ENCODE data around the gene INPP4B.

The INPP4B gene

DNA sequence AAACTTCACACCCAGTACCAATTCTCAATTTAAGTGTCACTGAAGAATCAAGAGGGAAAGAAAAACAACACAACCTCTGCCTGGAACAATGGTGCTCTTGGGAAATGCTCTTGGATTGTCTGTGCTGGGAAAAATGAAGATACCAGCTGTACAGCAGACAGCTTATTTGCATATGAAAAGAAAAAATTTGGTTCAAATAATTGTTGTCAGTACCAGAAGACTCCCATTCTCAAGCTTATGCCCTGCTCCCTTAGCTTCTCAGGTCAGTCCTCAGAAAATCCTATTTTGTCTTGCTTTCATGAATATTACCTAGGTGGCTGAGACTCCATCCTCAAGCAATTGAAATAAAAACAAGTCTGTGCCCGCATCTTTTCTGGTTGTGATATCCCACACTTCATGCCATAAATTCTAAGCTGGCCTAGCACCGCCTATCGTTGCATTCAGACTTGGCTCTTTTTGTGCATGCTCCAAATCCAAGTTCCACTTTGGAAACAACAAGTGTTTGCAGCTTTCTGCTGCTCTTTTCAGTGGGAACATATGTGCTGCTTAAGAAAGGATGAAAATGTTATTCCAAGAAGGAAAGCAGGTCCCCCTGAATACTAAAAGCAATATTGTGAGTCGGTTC lies 431.6 kb downstream of the INPP4B start:
- Histone ChIP-seq H3K9ac (ENCODE audit: low read depth, low read length) (no peak overlapping the region), H3K4me3 (ENCODE audit: low read length) (no peak overlapping the region), H3K4me1 (ENCODE audit: insufficient read depth, low read length) (peaks cover 4% of the 10 kb centered on the region; the same call in 1 of the 2 replicates), H3K36me3 (ENCODE audit: insufficient read depth, low read depth, low read length) (no peaks in the 10 kb centered on the region), H3K9me3 (ENCODE audit: insufficient read depth, low read depth, low read length) (no peaks in the 10 kb centered on the region), H3K27me3 (ENCODE audit: insufficient read depth, low read length) (no peaks in the 10 kb centered on the region), H3K27ac (ENCODE audit: low read length) (no peak overlapping the region)

DNA sequence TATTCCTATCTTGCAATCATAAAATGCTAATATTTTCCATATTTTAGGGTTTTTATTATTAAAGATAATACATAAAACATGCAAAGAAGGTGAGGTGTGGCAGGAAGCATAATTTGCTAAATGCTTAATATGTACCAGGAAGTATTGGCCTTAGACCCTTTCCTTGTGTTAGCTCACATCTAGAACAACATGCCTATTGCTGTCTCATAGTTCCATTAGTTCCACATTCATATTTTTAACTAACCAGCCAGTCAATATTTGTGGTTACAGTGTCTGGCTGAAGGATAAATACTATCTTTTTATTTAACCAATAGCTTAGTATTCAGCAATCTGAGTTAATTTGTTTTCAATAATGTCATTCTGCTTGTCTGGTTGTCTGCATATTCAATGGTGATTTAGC lies 432.6 kb downstream of the INPP4B start:
- H3K4me3 ChIP-seq (ENCODE audit: low read length), result no peak overlapping the region
- H3K27me3 ChIP-seq (ENCODE audit: insufficient read depth, low read length), result no peaks in the 10 kb centered on the region
- no peak overlapping the region for H3K9ac ChIP-seq (ENCODE audit: low read depth, low read length)
- no peaks in the 10 kb centered on the region for H3K9me3 ChIP-seq (ENCODE audit: insufficient read depth, low read depth, low read length)
- peaks cover 4% of the 10 kb centered on the region; the same call in 1 of the 2 replicates for H3K4me1 ChIP-seq (ENCODE audit: insufficient read depth, low read length)
- no peaks in the 10 kb centered on the region for H3K36me3 ChIP-seq (ENCODE audit: insufficient read depth, low read depth, low read length)
- no peak overlapping the region for H3K27ac ChIP-seq (ENCODE audit: low read length)

DNA sequence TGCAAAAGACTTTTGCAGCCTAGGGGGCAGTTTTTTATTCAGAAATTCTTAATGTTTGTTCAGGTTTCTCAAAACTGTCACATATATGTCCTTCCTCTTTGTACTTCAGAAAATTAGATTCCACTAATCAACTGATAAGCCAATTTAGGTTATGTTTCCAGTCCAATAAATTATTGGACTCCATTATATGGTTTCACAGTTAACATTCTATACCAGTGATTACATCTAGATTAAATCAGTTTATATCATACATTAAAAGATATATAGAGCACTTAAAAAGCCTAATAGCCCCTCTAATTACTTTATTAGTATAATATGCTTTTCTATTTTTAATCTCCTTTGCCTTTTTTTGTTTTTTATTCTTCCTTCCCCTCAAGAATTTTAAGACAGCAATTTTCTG lies 434.1 kb downstream of the INPP4B start:
- no peaks in the 10 kb centered on the region for H3K27me3 ChIP-seq (ENCODE audit: insufficient read depth, low read length)
- no peak overlapping the region for H3K9ac ChIP-seq (ENCODE audit: low read depth, low read length)
- H3K9me3 ChIP-seq (ENCODE audit: insufficient read depth, low read depth, low read length), result no peaks in the 10 kb centered on the region
- H3K27ac ChIP-seq (ENCODE audit: low read length), result no peak overlapping the region
- peaks cover 9% of the 10 kb centered on the region; the same call in 1 of the 2 replicates for H3K4me1 ChIP-seq (ENCODE audit: insufficient read depth, low read length)
- no peaks in the 10 kb centered on the region for H3K36me3 ChIP-seq (ENCODE audit: insufficient read depth, low read depth, low read length)
- H3K4me3 ChIP-seq (ENCODE audit: low read length), result no peak overlapping the region

DNA sequence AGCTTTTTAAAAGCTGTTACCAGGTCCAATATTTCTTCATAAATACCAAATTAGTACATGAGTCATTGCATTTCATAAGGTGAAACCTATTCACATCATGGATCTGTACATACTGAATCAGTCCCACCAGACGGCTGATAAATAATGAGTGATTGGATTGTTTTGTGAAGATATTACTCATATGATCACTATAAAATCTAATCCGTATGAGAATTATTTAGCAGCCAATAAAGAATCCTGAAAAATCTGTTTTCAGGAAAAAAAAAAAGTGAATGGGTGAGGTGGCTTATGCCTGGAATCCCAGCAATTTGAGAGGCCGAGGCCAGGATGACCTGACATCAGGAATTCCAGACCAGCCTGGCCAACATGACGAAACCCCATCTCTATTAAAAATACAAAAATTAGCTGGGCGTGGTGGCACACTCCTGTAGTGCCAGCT lies 438.1 kb downstream of the INPP4B start:
- Histone ChIP-seq H3K9me3 (ENCODE audit: insufficient read depth, low read depth, low read length) (no peaks in the 10 kb centered on the region), H3K4me1 (ENCODE audit: insufficient read depth, low read length) (peaks cover 23% of the 10 kb centered on the region; the same call in 1 of the 2 replicates), H3K4me3 (ENCODE audit: low read length) (no peak overlapping the region), H3K36me3 (ENCODE audit: insufficient read depth, low read depth, low read length) (no peaks in the 10 kb centered on the region), H3K27me3 (ENCODE audit: insufficient read depth, low read length) (no peaks in the 10 kb centered on the region), H3K9ac (ENCODE audit: low read depth, low read length) (no peak overlapping the region), H3K27ac (ENCODE audit: low read length) (no peak overlapping the region)

DNA sequence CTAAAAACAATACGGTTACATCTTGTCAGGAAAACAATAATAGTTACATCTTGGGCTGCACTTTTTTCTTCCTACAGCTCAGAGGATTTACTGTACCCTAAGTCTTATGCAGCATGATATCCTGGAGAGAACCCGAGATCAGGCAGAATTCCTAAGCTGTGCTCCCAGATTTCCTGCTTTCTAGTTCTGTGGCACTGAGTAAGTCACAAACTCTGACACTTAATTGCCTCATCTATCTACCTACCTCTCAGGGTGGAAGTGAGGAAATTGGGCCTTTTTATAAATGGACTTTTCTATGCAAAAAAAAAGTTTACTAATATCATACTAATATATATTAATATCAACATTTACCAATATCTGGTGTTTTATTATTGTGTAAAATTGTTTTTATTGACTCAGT lies 438.5 kb downstream of the INPP4B start:
- Histone ChIP-seq H3K27ac (ENCODE audit: low read length) (no peak overlapping the region), H3K4me1 (ENCODE audit: insufficient read depth, low read length) (peaks cover 23% of the 10 kb centered on the region; the same call in 1 of the 2 replicates), H3K27me3 (ENCODE audit: insufficient read depth, low read length) (no peaks in the 10 kb centered on the region), H3K36me3 (ENCODE audit: insufficient read depth, low read depth, low read length) (no peaks in the 10 kb centered on the region), H3K9me3 (ENCODE audit: insufficient read depth, low read depth, low read length) (no peaks in the 10 kb centered on the region), H3K4me3 (ENCODE audit: low read length) (no peak overlapping the region), H3K9ac (ENCODE audit: low read depth, low read length) (no peak overlapping the region)

DNA sequence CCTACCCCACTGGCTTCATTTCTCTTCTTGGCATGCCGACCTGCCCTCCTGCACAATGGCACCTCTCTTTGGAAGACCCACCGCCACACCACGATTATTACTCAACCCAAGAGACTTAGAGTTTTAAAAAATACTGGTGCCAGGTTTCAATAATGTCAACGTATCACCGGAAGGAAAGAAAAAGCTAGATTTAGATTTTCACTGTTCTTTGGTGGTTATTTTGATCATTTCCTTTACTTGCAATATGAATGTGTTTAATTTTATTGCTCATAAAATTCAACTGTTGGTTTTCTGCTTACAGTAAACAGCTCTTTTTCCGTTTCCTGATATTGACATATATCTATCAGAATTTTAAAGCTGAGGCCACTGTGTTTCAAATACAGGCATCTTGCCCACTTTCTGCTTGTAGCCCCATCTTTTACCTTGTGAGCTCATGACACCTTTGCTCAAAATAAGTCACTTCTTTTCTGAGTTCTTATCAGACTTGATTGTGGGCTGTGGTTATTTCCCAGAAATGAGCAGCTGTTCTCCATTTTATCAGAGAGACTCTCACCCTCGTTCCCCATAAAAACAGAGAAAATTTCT lies 439.1 kb downstream of the INPP4B start:
- Histone ChIP-seq H3K4me3 (ENCODE audit: low read length) (no peak overlapping the region), H3K4me1 (ENCODE audit: insufficient read depth, low read length) (peaks cover 29% of the 10 kb centered on the region; the same call in 1 of the 2 replicates), H3K9ac (ENCODE audit: low read depth, low read length) (no peak overlapping the region), H3K27me3 (ENCODE audit: insufficient read depth, low read length) (no peaks in the 10 kb centered on the region), H3K36me3 (ENCODE audit: insufficient read depth, low read depth, low read length) (no peaks in the 10 kb centered on the region), H3K9me3 (ENCODE audit: insufficient read depth, low read depth, low read length) (no peaks in the 10 kb centered on the region), H3K27ac (ENCODE audit: low read length) (no peak overlapping the region)

DNA sequence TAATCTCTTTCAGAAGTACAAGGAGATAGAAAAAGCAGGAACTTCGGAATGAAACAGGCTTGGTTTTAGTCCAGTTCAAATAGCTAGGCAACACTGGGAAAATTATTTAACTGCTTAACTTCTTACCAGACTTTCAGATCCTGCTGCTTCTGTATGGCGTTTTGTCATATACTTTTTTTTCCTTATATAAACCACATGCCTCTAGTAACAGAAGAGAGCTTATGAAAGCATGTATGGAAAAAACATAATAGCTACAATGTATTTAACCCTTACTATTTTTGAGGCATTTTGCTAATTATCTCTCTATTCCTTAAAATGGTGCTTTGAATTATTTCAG lies 439.6 kb downstream of the INPP4B start:
- Histone ChIP-seq H3K4me3 (ENCODE audit: low read length) (no peak overlapping the region), H3K9me3 (ENCODE audit: insufficient read depth, low read depth, low read length) (no peaks in the 10 kb centered on the region), H3K4me1 (ENCODE audit: insufficient read depth, low read length) (peaks cover 29% of the 10 kb centered on the region; the same call in 1 of the 2 replicates), H3K36me3 (ENCODE audit: insufficient read depth, low read depth, low read length) (no peaks in the 10 kb centered on the region), H3K27ac (ENCODE audit: low read length) (no peak overlapping the region), H3K9ac (ENCODE audit: low read depth, low read length) (no peak overlapping the region), H3K27me3 (ENCODE audit: insufficient read depth, low read length) (no peaks in the 10 kb centered on the region)

DNA sequence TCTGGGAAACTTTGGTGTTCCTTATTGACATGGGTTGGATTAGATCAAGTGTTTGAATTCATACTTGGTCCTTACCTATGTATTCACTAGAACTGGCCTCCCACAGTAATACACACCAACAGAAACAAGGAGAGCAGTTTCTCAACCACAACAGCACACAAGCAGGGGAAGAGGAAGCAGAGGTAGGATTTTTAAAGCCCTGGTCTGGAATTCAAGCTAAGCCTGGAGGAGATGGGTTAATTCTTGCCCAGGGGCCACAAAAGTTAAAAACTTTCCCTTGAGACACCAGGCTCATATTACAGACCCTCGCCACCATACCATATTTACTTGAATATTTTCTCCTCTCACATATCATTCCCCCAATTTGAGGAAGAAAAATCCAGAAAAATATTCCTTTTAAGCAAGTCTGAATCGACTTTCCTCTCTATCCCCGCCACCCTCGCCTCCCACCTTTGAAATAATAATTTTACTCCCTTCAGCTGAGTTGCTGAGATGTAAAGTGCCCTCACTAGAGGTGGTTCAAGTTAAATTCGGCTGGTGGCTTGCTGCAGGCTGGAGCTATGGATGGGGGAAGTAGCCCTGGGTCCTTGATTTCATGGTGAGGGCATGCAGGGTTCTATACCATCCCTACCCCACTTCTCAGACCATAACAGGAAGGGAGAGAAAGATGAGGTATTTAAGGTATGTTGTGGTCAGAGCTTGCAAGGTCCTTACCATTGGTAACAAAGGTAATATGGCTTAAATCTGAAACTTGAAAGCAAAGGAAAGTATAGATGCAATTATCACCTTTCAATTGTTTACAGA lies 440.2 kb downstream of the INPP4B start:
- Histone ChIP-seq H3K36me3 (ENCODE audit: insufficient read depth, low read depth, low read length) (no peaks in the 10 kb centered on the region), H3K9ac (ENCODE audit: low read depth, low read length) (peak overlapping the region; percentile 50; the same call in 1 of the 2 replicates), H3K4me1 (ENCODE audit: insufficient read depth, low read length) (peaks cover 29% of the 10 kb centered on the region; the same call in 1 of the 2 replicates), H3K9me3 (ENCODE audit: insufficient read depth, low read depth, low read length) (no peaks in the 10 kb centered on the region), H3K27ac (ENCODE audit: low read length) (no peak overlapping the region), H3K4me3 (ENCODE audit: low read length) (peak overlapping the region; percentile 47), H3K27me3 (ENCODE audit: insufficient read depth, low read length) (no peaks in the 10 kb centered on the region)

DNA sequence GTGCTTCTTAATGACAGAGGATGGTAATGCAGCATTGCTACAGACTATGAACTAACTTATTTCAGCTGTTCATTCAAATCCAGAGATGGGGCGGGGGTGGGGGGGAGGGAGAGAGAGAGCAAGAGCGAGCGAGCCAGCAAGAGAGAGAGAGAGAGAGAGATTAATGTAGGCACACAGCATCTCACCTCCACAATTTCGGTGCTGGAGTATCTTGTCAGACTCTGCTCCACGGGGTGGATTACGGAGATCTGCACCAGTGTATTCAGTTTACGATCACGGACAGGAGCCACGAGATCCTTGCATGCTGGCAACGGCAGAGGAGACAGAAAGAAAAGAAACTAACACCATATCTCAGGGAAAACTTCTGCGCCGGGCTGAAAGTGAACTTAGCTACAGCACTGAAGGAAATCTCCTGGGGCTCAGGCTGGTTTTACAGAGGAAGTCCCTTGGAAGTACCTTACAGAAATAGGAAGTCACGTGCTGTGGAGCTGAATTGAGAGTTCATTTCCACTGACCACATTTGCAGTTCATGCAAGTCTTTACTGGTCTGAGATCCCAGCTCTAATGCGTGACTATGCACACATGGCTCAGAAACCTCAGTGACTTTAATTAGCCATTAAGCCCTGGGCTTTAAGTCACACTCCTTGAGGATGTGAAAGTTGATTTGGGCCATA lies 440.9 kb downstream of the INPP4B start:
- Histone ChIP-seq H3K4me3 (ENCODE audit: low read length) (peak overlapping the region; percentile 47), H3K4me1 (ENCODE audit: insufficient read depth, low read length) (peaks cover 32% of the 10 kb centered on the region; the same call in 1 of the 2 replicates), H3K27me3 (ENCODE audit: insufficient read depth, low read length) (no peaks in the 10 kb centered on the region), H3K27ac (ENCODE audit: low read length) (no peak overlapping the region), H3K9me3 (ENCODE audit: insufficient read depth, low read depth, low read length) (no peaks in the 10 kb centered on the region), H3K36me3 (ENCODE audit: insufficient read depth, low read depth, low read length) (no peaks in the 10 kb centered on the region), H3K9ac (ENCODE audit: low read depth, low read length) (peak overlapping the region; percentile 50; the same call in 1 of the 2 replicates)

DNA sequence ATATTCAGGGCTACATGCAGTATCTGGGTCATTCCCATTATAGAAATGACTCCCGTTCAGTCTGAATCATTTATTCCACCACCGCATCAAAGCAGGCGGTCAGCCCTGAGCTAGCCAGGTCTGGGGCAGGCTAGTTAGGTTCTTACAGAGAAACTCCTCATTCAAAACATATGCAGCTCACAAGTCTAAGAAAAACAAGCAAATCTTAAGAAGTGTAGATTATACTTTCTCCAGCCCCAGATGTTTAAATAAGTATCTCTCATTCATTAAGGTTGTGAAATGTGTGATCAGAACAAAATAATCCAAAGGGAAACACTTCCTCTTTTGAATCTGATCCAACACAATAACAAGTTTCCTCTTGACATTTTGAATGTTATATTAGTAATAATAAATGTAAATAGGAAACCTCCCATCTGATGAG lies 441.9 kb downstream of the INPP4B start:
- no peak overlapping the region for H3K27ac ChIP-seq (ENCODE audit: low read length)
- no peak overlapping the region for H3K9ac ChIP-seq (ENCODE audit: low read depth, low read length)
- no peaks in the 10 kb centered on the region for H3K36me3 ChIP-seq (ENCODE audit: insufficient read depth, low read depth, low read length)
- no peaks in the 10 kb centered on the region for H3K27me3 ChIP-seq (ENCODE audit: insufficient read depth, low read length)
- no peaks in the 10 kb centered on the region for H3K9me3 ChIP-seq (ENCODE audit: insufficient read depth, low read depth, low read length)
- peaks cover 32% of the 10 kb centered on the region; the same call in 1 of the 2 replicates for H3K4me1 ChIP-seq (ENCODE audit: insufficient read depth, low read length)
- no peak overlapping the region for H3K4me3 ChIP-seq (ENCODE audit: low read length)

DNA sequence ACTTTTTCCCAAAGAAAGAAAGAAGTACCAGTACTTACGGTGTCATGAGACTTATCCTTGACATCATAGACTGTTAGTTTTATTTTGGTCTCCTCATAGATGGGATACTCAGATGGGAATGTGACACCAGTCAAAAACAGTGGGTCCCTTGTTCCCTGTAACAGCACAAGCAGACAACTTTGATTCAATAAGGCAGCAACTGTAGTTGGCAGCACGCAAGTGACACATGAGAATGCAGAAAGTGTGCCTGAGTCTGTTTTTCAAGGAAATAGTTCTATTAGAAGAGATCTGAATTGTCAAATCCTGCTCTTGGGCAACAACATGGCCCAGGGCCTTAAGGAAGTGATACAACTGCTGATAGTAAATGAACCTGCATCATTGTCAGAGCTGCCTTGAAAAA lies 443.2 kb downstream of the INPP4B start:
- no peak overlapping the region for H3K9ac ChIP-seq (ENCODE audit: low read depth, low read length)
- no peaks in the 10 kb centered on the region for H3K36me3 ChIP-seq (ENCODE audit: insufficient read depth, low read depth, low read length)
- no peaks in the 10 kb centered on the region for H3K27me3 ChIP-seq (ENCODE audit: insufficient read depth, low read length)
- H3K4me1 ChIP-seq (ENCODE audit: insufficient read depth, low read length), result peaks cover 28% of the 10 kb centered on the region; the same call in 1 of the 2 replicates
- H3K4me3 ChIP-seq (ENCODE audit: low read length), result no peak overlapping the region
- no peak overlapping the region for H3K27ac ChIP-seq (ENCODE audit: low read length)
- no peaks in the 10 kb centered on the region for H3K9me3 ChIP-seq (ENCODE audit: insufficient read depth, low read depth, low read length)
